Measurements from ENCODE around the gene CSTF1. TPM values are rescaled to one million over a fixed set of nuclear protein-coding genes. Genes with fewer than 3 reads are reported as not detected.

The CSTF1 gene
- total and polyA plus RNA-seq, 2 donors (not counting 3 experiments of a cell fraction or from before 2014, with no cell fraction given): 39.6 to 49.3 TPM

DNA sequence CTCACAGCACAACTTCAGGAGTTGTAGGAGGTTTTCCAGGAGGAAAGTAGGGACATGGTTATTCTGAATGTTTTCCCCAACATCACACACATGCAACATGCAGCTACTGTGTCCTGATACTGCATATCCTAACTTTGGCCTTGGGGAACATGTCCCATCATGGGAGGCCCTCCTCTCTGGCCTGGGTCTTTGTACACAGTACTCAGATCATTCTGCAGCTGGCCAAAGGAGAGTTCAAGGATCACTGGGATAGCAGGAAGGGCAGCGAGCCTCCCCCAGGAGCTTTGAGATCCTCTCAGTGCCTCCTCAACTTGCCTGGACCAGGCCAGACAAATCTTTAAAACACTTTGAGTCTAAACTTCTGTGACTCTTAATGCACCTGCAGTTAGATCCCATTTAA is 32.5 kb downstream of the CSTF1 start:
- no peaks in the 10 kb centered on the region for H3K36me3 ChIP-seq (ENCODE audit: control insufficient read depth in 2 of 2, extremely low read depth in 1 of 2, insufficient read depth in 2 of 2, low read length in 2 of 2)
- H3K9me1 ChIP-seq (replicated peaks; ENCODE audit: control insufficient read depth, extremely low read depth, insufficient read depth, low read length): no peaks in the 10 kb centered on the region
- ChIA-PET POLR2A (no interaction called here), CTCF (interaction anchor here (0.7 to 2.4 kb wide), 3 partner anchors 13 to 126 kb away, joined by 3 to 11 read pairs (median 3); partner anchors contain the start of gene CASS4)
- H3K79me2 ChIP-seq (ENCODE audit: control insufficient read depth, insufficient read depth, low read length): no peaks in the 10 kb centered on the region
- no peak overlapping the region for H3K27ac ChIP-seq (ENCODE audit: insufficient read depth, low read depth, low read length)
- no peaks in the 10 kb centered on the region for H3K9me3 ChIP-seq (replicated peaks; ENCODE audit: control insufficient read depth, insufficient read depth, low read length)
- intact Hi-C loops (cut with micrococcal nuclease) (no loop called here), dilution Hi-C loops (cut with MboI; ENCODE audit: extremely low pct_ligation_motif_present, low sequenced_read_pairs) (no loop called here)
- H3K4me1 ChIP-seq (ENCODE audit: control insufficient read depth, extremely low read depth, insufficient read depth, low read length): peaks cover 27% of the 10 kb centered on the region
- DNase-seq (ENCODE audit: low read depth, low spot score) (no peak), FAIRE-seq (no peak)
- H3K4me3 ChIP-seq (replicated peaks in 1 of 3; ENCODE audit: insufficient read depth in 1 of 3, low read depth in 1 of 3, low read length in 3 of 3): no peak overlapping the region
- no peak overlapping the region for H3K4me2 ChIP-seq (ENCODE audit: insufficient read depth, low read length)
- no peak overlapping the region for H3K9ac ChIP-seq (replicated peaks; ENCODE audit: extremely low read depth, insufficient read depth, low read length)
- no TSS peak for BruUV-seq (replicated peaks)
- H2AFZ ChIP-seq (ENCODE audit: low read depth, low read length): no peak overlapping the region
- TF ChIP-seq EZH2 (IDR thresholded peaks at IDR 0.05; ENCODE audit: borderline replicate concordance, low read depth, low read length, severe bottlenecking) (no peak), FOS (IDR thresholded peaks at IDR 0.05; ENCODE audit: borderline replicate concordance, insufficient read depth, low read length) (no peak), JUN (IDR thresholded peaks at IDR 0.05; ENCODE audit: borderline replicate concordance, insufficient read depth, insufficient read length, low read depth) (no peak), POLR2AphosphoS5 (IDR thresholded peaks at IDR 0.05; ENCODE audit: insufficient read depth, low read depth, low read length) (no peak), MAX (IDR thresholded peaks at IDR 0.05; ENCODE audit: insufficient read depth, insufficient read length) (no peak), GATA2 (IDR thresholded peaks at IDR 0.05; ENCODE audit: insufficient read depth, insufficient read length, low read depth, low read length) (no peak), CTCF (IDR thresholded peaks at IDR 0.05; ENCODE audit: extremely low read depth in 1 of 2, insufficient read depth in 1 of 2, low read depth in 1 of 2, low read length in 2 of 2) (no peak)
- H4K20me1 ChIP-seq (replicated peaks; ENCODE audit: control insufficient read depth, extremely low read depth, insufficient read depth, low read length): no peaks in the 10 kb centered on the region
- H3K27me3 ChIP-seq (ENCODE audit: control insufficient read depth in 2 of 2, insufficient read depth in 2 of 2, low read length in 2 of 2): peaks cover 40 to 43% of the 10 kb centered on the region in 2 experiments
